ENCODE results near the gene ZSCAN30. TPM values are rescaled to one million over a fixed set of nuclear protein-coding genes. Genes with fewer than 3 reads are reported as not detected.

ZSCAN30 gene
- total RNA-seq, 4 donors from 2014 or later = 12.1 to 27.2 (median 17.6) TPM

DNA sequence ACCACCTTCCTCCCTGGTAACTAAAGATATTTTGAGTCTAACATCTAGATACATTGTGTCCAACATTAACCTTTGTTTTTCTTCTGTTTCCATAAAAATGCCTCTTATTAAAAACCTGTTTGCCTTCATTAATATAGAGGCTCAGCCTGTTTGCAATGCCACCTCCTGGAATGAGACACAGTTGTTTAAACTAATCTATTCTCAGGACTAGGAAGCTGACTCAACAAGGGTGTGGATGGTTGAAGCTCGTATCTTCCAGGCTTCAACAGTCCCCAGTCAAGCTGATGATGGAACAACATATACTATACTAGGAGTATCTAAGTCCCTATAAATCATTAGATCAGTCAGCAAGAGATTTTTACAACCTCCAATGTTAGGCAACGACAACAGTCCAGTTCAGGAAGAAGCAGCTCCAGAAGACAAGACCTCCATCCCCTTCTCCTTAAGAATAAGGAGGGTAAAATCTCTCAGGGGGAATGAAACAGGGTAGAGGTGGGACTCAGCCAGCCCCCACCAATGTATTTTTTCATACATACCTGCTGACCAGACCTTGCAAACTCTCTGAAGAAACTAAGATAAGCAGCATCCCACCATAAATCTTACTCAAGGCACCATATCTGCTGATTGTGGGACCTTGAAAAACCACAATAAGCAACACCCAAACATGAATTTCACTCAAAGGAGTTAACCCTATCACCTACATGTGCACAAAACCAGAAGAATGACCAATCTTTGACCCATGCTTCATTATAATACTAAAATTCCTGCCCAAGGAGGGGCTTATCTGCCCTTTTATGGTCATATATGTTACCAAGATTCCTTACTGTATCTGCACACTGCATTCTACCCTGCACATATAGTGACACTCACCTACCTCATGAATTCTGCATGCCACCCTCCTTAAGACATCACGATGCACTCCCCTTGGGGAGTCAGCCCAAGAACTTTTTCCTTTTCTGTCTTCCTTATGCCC lies 32.7 kb upstream of the ZSCAN30 start:
- no peak overlapping the region for H3K4me3 ChIP-seq

DNA sequence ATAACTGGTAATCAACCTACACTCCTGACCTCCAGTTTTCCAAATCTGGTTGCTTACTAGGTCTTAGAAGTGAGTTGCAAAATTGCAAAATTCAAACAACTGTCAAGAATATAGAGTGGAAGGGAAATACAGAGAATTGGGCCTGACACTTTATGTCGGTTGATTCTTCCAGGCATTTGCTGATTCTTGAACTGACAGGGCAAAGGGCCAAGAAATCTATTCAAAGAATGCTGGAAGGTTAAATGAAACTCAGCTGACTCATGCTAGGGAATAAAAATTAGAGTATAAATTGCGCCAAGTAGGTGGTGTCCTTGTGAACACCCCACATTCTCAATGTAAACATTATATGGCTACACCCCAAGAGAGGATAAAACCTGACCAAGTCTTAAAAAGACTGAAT lies 21.5 kb upstream of the ZSCAN30 start:
- ATAC-seq = no peak
- Histone ChIP-seq H3K4me3 (no peak overlapping the region), H3K27ac (no peak overlapping the region), H3K9me3 (peaks cover 4 to 64% (median 9%) of the 10 kb centered on the region in 3 donors), H3K27me3 (no peaks in the 10 kb centered on the region), H3K36me3 (peaks cover 0 to 25% of the 10 kb centered on the region in 2 donors), H3K4me1 (no peaks in the 10 kb centered on the region)
- 28 to 43% methylated on average over 2 of the region's 2 CpGs for WGBS, 2 donors (ENCODE audit: low coverage in 1 of 2)
- TF ChIP-seq POLR2AphosphoS5 (IDR thresholded peaks at IDR 0.05) (no peak), POLR2A (IDR thresholded peaks at IDR 0.05) (no peak), EP300 (IDR thresholded peaks at IDR 0.05) (no peak)
- TF ChIP-seq, protein P1, sequence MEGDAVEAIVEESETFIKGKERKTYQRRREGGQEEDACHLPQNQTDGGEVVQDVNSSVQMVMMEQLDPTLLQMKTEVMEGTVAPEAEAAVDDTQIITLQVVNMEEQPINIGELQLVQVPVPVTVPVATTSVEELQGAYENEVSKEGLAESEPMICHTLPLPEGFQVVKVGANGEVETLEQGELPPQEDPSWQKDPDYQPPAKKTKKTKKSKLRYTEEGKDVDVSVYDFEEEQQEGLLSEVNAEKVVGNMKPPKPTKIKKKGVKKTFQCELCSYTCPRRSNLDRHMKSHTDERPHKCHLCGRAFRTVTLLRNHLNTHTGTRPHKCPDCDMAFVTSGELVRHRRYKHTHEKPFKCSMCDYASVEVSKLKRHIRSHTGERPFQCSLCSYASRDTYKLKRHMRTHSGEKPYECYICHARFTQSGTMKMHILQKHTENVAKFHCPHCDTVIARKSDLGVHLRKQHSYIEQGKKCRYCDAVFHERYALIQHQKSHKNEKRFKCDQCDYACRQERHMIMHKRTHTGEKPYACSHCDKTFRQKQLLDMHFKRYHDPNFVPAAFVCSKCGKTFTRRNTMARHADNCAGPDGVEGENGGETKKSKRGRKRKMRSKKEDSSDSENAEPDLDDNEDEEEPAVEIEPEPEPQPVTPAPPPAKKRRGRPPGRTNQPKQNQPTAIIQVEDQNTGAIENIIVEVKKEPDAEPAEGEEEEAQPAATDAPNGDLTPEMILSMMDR (IDR thresholded peaks at IDR 0.05) = no peak

More for the DNA sequence above, 32.7 kb upstream of the ZSCAN30 start:
- WGBS, 2 donors (ENCODE audit: low coverage in 1 of 2) = 72 to 76% methylated on average over 2 to 3 of the region's 3 CpGs
- no peak for ATAC-seq
- no peaks in the 10 kb centered on the region for H3K4me1 ChIP-seq
- H3K9me3 ChIP-seq = no peaks in the 10 kb centered on the region
- no peaks in the 10 kb centered on the region for H3K27me3 ChIP-seq
- no peaks in the 10 kb centered on the region for H3K36me3 ChIP-seq
- TF ChIP-seq, protein P1 (IDR thresholded peaks at IDR 0.05) = no peak
- TF ChIP-seq EP300 (IDR thresholded peaks at IDR 0.05) (no peak), POLR2AphosphoS5 (IDR thresholded peaks at IDR 0.05) (no peak), POLR2A (IDR thresholded peaks at IDR 0.05) (no peak)
- no peak overlapping the region for H3K27ac ChIP-seq

DNA sequence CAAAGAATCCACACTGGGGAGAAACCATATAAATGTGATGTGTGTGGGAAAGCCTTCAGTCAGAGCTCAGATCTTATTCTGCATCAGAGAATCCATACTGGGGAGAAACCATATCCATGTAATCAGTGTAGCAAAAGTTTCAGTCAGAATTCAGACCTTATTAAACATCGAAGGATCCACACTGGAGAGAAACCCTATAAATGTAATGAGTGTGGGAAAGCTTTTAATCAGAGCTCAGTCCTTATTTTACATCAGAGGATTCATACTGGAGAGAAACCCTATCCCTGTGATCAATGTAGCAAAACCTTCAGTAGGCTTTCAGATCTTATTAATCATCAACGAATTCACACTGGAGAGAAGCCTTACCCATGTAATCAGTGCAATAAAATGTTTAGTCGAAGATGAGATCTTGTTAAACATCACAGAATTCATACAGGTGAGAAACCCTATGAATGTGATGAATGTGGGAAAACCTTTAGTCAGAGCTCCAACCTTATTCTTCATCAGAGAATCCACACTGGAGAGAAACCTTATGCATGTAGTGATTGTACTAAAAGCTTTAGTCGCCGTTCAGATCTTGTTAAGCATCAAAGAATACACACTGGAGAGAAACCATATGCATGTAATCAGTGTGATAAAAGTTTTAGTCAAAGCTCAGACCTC lies 16.7 kb upstream of the ZSCAN30 start:
- TF ChIP-seq EP300 (IDR thresholded peaks at IDR 0.05) (no peak), POLR2A (IDR thresholded peaks at IDR 0.05) (no peak), POLR2AphosphoS5 (IDR thresholded peaks at IDR 0.05) (no peak)
- TF ChIP-seq, protein P1 (IDR thresholded peaks at IDR 0.05) = no peak
- WGBS, 2 donors (ENCODE audit: low coverage in 1 of 2) = 97 to 98% methylated on average over 4 to 5 of the region's 5 CpGs
- H3K27ac ChIP-seq = no peak overlapping the region
- ATAC-seq = no peak
- H3K4me3 ChIP-seq = no peak overlapping the region
- no peaks in the 10 kb centered on the region for H3K4me1 ChIP-seq
- no peaks in the 10 kb centered on the region for H3K27me3 ChIP-seq
- peaks cover 4 to 94% (median 16%) of the 10 kb centered on the region in 3 donors for H3K9me3 ChIP-seq
- peaks cover 3 to 73% of the 10 kb centered on the region in 2 donors for H3K36me3 ChIP-seq

DNA sequence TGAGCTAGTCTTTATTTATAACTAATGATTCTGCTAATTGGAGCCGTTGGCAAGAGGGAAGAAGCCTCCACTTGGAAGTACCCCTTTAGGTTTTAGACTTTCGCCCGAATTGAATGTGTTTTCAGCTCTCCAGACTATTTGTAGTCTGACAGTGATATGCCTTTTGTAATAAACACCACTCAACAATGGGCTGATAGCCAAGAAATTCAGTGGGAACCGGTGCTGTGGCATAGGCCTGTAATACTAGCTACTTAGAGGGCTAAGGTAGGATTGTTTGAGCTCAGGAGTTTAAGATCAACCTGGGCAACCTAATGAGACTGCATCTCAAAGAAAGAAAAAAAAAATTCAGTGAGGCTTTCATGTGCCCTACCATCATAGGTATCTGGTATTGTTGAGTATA lies 13.6 kb upstream of the ZSCAN30 start:
- H3K27ac ChIP-seq = no peak overlapping the region
- H3K4me3 ChIP-seq = no peak overlapping the region
- ATAC-seq = no peak
- no peaks in the 10 kb centered on the region for H3K27me3 ChIP-seq
- TF ChIP-seq POLR2A (IDR thresholded peaks at IDR 0.05) (no peak), POLR2AphosphoS5 (IDR thresholded peaks at IDR 0.05) (no peak), EP300 (IDR thresholded peaks at IDR 0.05) (no peak)
- TF ChIP-seq, protein P1 (IDR thresholded peaks at IDR 0.05) = no peak
- peaks cover 4 to 84% (median 16%) of the 10 kb centered on the region in 3 donors for H3K9me3 ChIP-seq
- H3K4me1 ChIP-seq = no peaks in the 10 kb centered on the region
- H3K36me3 ChIP-seq = peaks cover 3 to 83% of the 10 kb centered on the region in 2 donors
- WGBS, 2 donors (ENCODE audit: low coverage in 1 of 2) = 92 to 96% methylated on average over 2 to 3 of the region's 4 CpGs

All from gastroesophageal sphincter (tissue), 4 donors.